ENCODE results near the gene ADISSP. TPM values are rescaled to one million over a fixed set of nuclear protein-coding genes. Genes with fewer than 3 reads are reported as not detected.

The ADISSP gene
- polyA plus RNA-seq, 1 experiment: 34.3 TPM

DNA sequence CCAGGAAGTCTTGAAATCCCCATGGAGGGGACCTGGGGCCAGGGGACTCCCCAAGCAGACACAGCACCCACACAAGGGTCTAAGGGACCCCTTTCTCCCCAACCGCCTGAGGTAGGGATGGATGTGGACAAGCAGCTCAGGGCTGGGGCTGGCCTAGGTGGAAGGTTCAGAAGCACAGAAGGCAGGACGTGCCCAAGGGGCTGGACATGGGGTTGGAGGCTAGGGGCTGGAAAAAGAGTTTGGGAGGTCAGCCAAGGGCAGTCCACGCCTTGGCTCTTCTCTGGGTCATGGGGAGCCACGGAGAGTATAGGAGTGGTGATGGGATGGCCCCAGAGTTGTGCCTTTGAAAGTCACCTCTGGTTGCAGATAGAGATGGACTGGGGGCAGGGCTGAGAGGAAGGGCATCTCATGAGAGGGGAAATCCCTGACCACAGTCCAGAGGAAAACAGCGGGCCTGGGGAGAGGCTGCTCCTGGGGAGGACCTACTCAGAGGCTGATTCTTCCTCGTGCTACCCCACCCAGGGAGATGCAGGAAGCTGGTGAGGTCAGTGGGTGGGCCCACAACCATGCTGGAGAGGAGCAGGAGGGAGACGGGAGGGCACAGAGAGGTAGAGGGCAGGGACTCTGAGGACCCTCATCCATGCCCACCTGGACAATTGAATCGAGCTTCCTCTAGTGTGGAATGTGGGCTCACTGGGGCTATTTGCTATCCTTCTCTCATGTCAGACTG is 37.6 kb downstream of the ADISSP start:
- POLR2A ChIA-PET: no interaction called here
- CTCF ChIA-PET: interaction anchor here (1.0 to 2.2 kb wide), 3 partner anchors 19 to 26 kb away, joined by 3 to 11 read pairs (median 4); no protein-coding TSS in a partner anchor

DNA sequence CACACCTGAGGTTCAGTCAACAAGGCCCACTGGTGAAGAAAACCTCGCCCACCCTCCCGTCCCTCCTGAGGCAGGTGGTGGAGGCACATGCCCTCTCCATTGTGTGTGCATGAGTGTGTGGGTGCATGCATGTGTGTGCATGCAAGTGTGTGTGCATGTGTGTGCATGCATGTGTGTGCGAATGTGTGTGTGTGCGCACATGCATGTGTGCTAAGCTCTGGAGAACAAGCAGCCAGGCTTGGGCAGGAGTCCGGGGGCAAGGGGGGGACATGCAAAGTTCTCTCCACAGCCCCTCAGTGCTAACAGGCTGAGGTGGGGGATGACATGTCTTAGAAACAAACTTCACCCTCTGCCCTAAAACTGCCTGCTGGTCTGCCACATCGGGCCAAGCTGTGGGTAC is 38.2 kb downstream of the ADISSP start:
- TF ChIP-seq, protein P1, sequence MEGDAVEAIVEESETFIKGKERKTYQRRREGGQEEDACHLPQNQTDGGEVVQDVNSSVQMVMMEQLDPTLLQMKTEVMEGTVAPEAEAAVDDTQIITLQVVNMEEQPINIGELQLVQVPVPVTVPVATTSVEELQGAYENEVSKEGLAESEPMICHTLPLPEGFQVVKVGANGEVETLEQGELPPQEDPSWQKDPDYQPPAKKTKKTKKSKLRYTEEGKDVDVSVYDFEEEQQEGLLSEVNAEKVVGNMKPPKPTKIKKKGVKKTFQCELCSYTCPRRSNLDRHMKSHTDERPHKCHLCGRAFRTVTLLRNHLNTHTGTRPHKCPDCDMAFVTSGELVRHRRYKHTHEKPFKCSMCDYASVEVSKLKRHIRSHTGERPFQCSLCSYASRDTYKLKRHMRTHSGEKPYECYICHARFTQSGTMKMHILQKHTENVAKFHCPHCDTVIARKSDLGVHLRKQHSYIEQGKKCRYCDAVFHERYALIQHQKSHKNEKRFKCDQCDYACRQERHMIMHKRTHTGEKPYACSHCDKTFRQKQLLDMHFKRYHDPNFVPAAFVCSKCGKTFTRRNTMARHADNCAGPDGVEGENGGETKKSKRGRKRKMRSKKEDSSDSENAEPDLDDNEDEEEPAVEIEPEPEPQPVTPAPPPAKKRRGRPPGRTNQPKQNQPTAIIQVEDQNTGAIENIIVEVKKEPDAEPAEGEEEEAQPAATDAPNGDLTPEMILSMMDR (IDR thresholded peaks at IDR 0.05; ENCODE audit: insufficient read depth, low read depth, low read length): no peak
- no peak overlapping the region for H3K4me3 ChIP-seq (ENCODE audit: low read depth, low read length)
- peaks cover 32% of the 10 kb centered on the region for H3K27me3 ChIP-seq (ENCODE audit: control insufficient read depth, insufficient read depth, low read length)
- ChIA-PET CTCF (interaction anchor here (0.8 to 2.2 kb wide), 6 partner anchors 9 to 26 kb away, joined by 3 to 11 read pairs (median 4); no protein-coding TSS in a partner anchor), POLR2A (no interaction called here)
- DNase-seq (ENCODE audit: low read depth): no peak
- H3K36me3 ChIP-seq (ENCODE audit: control insufficient read depth, insufficient read depth, low read length): no peaks in the 10 kb centered on the region

More for the DNA sequence above, 37.6 kb downstream of the ADISSP start:
- TF ChIP-seq, protein P1 (IDR thresholded peaks at IDR 0.05; ENCODE audit: insufficient read depth, low read depth, low read length): no peak
- H3K36me3 ChIP-seq (ENCODE audit: control insufficient read depth, insufficient read depth, low read length): no peaks in the 10 kb centered on the region
- no peak overlapping the region for H3K4me3 ChIP-seq (ENCODE audit: low read depth, low read length)
- peaks cover 33% of the 10 kb centered on the region for H3K27me3 ChIP-seq (ENCODE audit: control insufficient read depth, insufficient read depth, low read length)
- DNase-seq (ENCODE audit: low read depth): no peak

DNA sequence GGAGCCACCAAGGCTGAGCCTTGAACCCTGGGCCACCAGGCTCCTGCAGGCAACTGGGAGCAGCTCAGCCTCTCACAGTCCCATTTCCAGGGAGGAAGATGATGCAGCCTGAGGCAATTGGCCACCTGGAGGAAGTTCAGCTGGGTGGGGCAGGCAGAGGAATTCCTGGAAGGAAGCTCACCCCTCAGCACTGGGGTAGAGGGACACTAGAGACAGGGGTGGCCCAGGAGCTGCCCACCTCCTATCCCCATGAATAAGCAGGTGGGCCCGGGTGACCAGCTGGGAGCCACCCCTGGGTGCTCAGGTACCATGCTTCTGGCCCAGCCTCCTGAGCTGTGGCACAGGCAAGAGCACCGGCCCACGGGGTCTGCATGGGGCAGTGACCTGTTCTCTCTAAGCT is 38.7 kb downstream of the ADISSP start:
- ChIA-PET CTCF (interaction anchor here (0.8 to 2.2 kb wide), 7 partner anchors 8 to 27 kb away, joined by 3 to 11 read pairs (median 4); no protein-coding TSS in a partner anchor), POLR2A (no interaction called here)
- H3K27me3 ChIP-seq (ENCODE audit: control insufficient read depth, insufficient read depth, low read length): peaks cover 30% of the 10 kb centered on the region
- no peak overlapping the region for H3K4me3 ChIP-seq (ENCODE audit: low read depth, low read length)
- TF ChIP-seq, protein P1 (IDR thresholded peaks at IDR 0.05; ENCODE audit: insufficient read depth, low read depth, low read length): no peak
- no peaks in the 10 kb centered on the region for H3K36me3 ChIP-seq (ENCODE audit: control insufficient read depth, insufficient read depth, low read length)
- DNase-seq (ENCODE audit: low read depth): no peak

DNA sequence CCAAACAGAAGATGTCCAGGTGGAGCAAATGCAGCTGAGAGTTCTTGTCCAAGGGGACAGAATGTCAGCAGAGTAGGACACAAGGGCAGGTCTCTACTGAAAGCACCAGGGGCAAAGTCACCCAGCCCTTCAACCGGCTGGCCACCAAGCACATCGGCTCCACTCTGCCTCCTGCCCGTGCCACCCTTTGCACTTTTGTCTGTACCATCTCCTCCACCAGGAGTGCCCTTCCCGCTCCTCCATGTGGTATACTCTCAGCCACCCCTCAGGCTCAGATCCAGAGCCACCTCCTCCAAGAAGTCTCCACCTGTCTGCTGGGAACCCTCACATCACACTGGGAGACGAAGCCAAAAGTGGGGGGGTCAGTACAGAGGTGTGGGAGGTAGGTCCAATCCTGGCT is 39.2 kb downstream of the ADISSP start:
- Histone ChIP-seq H3K27me3 (ENCODE audit: control insufficient read depth, insufficient read depth, low read length) (peaks cover 25% of the 10 kb centered on the region), H3K36me3 (ENCODE audit: control insufficient read depth, insufficient read depth, low read length) (no peaks in the 10 kb centered on the region), H3K4me3 (ENCODE audit: low read depth, low read length) (no peak overlapping the region)
- DNase-seq (ENCODE audit: low read depth): no peak
- TF ChIP-seq, protein P1 (IDR thresholded peaks at IDR 0.05; ENCODE audit: insufficient read depth, low read depth, low read length): no peak
- ChIA-PET CTCF (interaction anchor here (1.1 to 3.7 kb wide), 7 partner anchors 9 to 25 kb away, joined by 3 to 21 read pairs (median 4); no protein-coding TSS in a partner anchor), POLR2A (no interaction called here)

DNA sequence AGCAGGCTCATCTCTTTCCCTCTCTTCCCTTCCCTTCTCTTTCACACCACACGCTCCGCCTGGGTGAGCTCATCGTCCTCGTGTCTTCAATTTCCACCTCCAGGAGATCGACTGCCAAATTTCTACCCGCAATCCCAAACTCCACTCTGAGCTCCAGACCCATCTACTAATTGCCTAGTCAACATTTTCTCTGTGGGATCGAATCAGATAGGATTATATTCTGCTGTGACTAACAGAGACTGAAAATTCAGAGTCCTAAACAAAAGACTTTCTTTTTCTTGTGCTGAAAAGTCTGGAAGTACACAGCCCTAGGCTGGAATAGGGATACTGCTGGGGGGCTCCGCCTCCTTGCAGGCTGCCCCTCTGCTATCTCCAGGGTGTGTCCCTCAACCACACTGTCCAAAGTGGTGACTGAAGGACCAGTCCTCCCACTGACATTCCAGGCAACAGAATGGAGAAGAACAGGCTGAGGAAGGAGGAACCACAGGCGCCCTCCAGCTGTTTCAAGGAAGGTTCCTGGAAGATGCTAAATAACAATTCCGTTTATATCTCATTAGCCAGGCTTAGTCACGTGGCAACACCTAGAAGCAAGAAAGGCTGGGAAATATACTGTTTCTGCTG is 40.0 kb downstream of the ADISSP start:
- peaks cover 18% of the 10 kb centered on the region for H3K27me3 ChIP-seq (ENCODE audit: control insufficient read depth, insufficient read depth, low read length)
- ChIA-PET CTCF (interaction anchor here (1.0 to 3.7 kb wide), 6 partner anchors 10 to 26 kb away, joined by 4 to 21 read pairs (median 5); no protein-coding TSS in a partner anchor), POLR2A (no interaction called here)
- H3K36me3 ChIP-seq (ENCODE audit: control insufficient read depth, insufficient read depth, low read length): no peaks in the 10 kb centered on the region
- TF ChIP-seq, protein P1 (IDR thresholded peaks at IDR 0.05; ENCODE audit: insufficient read depth, low read depth, low read length): peak; percentile 8; the same call in 1 of the 2 replicates
- peak; percentile 19 for DNase-seq (ENCODE audit: low read depth)
- H3K4me3 ChIP-seq (ENCODE audit: low read depth, low read length): 0 out of 2 replicates have a peak overlapping the region, but pooled peaks have one; percentile 1

Measured in BJ (cell line).